Measurements from ENCODE around the gene LYRM4.

The LYRM4 gene

DNA sequence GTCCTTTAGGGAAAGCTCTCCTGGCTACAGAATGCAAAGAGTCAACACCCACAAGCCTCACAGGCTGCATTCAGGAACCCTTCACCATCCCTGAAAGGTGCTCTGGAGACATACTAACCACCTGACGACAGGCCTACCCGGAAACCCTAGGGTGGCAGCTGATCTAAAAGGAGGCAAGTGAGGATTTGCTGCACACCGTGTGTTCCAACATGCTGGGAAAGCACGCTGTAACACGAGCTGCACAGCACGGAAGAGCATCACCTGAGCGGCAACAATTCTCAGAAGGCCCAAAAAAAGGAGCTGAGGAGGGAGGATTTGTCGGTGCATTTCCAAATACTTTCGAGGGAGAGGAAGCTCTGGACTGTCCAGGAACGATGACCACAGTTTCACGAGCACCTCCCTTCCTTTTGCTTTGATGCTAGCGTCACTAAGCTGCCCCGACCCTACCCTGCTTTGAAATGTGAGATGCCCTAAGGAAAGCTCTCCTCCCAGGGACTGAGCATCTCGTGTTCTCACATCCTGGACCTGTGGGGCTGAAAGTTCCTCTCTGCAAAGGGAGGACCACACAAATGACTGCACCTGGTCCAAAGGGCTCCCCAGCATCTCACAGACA lies 88.6 kb downstream of the LYRM4 start:
- DNase-seq, result no peak

- DNase-seq, result no peak
These were observed 93.2 kb downstream of the LYRM4 start for GRCh38 chr6:5167501-5167900.

GRCh38 chr6:5164092-5164491 lies 96.7 kb downstream of the LYRM4 start:
- no peak for DNase-seq

DNA sequence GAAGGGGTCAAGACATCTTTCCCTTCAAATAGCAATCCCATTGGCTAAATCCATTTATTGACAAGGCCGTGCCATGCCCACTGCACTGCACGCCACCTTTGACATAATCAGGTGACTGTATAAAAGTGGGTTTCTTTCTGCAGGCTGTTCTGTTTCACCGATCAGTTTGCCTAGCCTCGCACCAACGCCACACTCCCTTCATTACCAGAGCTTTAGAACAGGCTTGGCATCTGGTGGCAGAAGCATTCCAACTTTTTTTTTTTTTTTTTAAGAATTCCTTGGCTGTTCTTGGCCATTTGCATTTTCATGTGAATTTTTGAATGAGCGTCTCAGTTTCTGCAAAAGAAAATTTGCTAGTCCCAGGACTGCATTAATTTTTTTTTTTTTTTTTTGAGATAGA lies 97.5 kb downstream of the LYRM4 start:
- DNase-seq, result no peak

- DNase-seq, result no peak
These were observed 98.4 kb downstream of the LYRM4 start for GRCh38 chr6:5162355-5162754.

DNA sequence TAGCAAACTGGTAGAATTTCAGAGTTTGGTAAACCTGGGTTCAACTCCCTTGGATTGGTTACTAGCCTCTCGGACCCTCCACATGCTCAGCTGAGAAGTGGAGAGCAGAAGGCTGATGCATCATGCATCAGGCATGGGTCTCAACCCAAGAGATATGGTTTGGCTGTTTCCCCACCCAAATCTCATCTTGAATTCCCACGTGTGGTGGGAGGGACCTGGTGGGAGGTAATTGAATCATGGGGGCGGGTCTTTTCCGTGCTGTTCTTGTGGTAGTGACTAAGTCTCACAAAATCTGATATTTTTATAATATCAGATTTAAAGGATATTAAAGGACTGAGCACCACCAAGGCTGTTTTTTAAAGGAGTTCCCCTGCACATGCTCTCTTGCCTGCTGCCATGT lies 100.5 kb downstream of the LYRM4 start:
- DNase-seq, result no peak

DNA sequence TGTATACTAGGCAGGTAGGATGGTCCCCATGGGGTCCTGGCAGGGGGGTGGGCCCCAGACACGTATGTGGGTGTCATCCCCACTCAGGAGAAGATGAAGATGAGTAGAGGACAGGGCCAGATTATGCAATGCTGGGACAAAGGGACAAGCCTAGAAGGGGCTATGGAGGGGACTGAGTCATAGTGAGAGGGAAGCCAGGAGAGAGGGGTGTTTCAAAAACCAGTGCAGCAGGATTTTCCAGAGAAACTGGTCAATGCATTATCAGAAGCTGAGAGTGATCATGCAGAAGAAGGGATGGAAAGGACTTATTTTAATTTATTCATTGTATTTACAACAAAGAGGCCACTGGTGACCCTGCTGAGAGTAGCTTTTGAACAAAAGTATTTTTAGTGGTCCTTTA lies 101.6 kb downstream of the LYRM4 start:
- no peak for DNase-seq

DNA sequence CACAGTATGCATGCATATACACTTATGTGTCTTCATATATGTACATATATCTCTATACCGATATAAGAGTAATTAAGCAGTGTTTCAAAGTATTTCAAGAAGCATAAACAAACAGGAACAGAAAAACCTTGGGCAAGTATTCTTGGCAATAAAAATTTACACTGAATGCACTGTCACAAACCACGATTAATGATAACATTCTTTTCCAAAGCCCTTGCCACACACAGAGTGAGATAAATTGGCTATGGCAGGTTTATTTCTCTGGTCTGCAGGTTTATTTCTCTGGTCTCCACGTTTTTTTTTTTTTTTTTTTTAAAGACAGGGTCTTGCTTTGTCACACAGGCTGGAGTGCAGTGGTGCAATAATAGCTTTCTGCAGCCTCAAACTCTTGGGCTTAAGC lies 102.6 kb downstream of the LYRM4 start:
- no peak for DNase-seq

DNA sequence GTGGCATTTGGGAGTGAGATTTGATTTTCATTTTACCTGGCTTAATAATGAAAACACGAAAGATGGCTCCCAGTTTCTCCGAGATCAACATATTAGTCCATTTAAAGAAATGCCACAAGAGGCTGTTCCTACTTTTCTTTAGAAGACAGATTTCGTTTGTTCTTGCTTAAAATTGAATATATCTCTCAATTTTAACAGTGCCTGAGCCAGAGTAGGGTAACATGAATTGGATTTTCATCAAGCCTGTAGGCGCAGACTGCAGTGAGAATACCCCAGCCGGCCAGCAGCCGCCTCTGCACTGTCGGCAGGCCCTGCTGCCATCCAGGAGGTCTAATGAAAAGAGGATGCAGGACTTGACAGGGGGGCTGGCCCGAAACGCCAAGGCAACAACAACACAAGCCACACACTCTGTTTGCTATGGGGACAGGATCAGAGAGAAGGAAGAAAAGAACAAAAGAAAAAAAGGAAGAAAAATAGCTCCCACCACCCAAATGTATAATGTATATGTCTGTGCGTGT lies 103.1 kb downstream of the LYRM4 start:
- no peak for DNase-seq

DNA sequence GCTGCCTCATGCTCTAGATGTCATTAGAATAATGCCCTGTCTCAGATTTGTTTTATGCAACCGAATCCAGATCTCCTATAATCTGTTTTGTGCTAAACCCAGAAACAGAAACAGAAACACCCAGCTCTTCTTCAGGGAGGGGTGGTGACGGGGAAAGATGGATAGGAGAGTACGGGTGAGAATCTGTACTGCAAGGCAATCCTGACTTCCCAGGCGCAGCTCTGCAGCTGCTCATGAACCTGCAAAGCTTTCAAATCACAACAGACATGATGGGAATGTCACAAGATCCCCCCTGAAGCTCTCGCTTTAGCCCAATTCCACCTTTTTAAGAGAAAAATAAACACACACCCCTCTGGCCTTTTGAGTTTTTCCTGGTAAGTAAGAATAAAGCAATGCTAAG lies 104.1 kb downstream of the LYRM4 start:
- DNase-seq, result no peak

DNA sequence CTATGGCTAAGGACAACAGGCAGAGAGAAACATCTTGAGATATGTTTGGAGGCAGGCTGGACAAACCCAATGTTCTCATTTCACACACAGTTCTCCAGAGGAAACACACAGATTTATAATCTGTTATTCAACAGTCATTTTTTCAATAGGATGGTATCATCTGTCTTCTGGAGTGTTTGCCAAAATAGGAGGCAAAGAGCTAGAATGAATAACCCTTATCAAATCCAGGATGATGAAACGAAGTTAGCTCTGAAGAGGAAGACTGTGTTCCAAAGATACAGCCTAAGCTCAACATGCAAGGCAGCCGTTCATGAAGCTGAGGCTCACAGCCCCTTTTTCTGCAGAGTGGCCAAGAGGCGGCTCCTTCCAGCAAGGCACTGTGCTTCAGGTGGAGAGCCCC lies 104.8 kb downstream of the LYRM4 start:
- no peak for DNase-seq

DNA sequence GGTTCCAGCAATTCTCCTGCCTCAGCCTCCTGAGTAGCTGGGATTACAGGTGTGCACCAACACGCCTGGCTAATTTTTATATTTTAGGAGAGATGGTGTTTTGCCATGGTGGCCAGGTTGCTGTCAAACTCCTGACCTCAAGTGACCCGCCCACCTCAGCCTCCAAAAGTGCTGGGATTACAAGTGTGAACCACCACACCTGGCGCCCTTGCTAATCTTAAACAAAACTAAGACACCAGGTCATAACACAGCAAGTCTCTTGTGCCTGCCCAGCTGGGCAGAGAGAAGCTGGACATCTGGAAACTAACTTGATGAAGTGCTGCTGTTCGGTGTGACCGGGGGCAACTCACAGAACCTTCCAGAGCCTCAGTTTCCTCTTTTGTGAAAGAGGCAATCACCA lies 107.6 kb downstream of the LYRM4 start:
- DNase-seq, result no peak

- no peak for DNase-seq
These were observed 108.3 kb downstream of the LYRM4 start for GRCh38 chr6:5152460-5152859.

- DNase-seq, result no peak
These were observed 108.8 kb downstream of the LYRM4 start for GRCh38 chr6:5151955-5152401.

- no peak for DNase-seq
These were observed 109.3 kb downstream of the LYRM4 start for GRCh38 chr6:5151360-5151954.

- no peak for DNase-seq
These were observed 110.1 kb downstream of the LYRM4 start for GRCh38 chr6:5150551-5151075.

DNA sequence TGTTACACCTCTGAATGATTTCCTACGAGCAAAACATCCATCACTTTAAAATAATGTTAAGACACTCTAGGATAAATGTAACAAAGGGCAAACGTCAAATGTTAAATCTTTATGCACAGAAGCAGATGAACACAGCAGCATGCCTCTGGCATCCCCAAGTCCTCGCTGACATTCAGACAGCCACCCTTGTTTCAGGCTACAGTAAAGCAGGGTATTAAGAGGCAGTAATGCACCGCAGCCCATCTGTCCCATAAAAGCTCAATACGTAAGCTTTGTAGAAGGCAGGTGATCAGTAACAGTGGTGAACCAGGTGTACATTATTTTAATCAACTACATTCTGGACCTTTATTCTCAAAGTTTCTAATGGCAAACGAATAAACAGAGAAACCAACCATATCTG lies 110.9 kb downstream of the LYRM4 start:
- no peak for DNase-seq

DNA sequence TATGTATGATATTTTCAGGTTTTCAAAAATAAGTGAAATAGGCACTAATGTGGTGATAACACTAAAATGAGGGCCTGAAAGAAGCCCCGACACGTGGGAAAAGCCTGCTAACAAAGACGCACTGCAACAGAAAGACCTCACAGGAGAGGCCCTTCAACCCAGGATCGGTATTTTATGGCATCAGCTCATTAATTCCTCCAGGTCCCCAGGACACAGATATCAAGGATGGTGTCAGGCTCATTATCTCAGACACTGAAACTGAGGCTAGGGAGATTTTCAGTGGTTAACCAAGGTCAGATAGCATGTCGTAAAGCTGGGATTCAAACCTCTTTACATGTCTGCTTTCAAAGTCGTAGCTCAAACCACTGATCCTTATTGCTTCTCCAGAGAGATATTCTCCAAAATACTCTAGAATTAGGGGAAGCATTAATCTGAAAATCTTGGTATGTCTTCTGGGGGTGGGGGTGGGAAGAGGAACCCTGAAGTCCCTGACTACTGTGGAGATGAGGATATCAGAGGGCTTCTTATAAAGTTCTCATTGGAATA lies 111.5 kb downstream of the LYRM4 start:
- DNase-seq, result no peak

DNA sequence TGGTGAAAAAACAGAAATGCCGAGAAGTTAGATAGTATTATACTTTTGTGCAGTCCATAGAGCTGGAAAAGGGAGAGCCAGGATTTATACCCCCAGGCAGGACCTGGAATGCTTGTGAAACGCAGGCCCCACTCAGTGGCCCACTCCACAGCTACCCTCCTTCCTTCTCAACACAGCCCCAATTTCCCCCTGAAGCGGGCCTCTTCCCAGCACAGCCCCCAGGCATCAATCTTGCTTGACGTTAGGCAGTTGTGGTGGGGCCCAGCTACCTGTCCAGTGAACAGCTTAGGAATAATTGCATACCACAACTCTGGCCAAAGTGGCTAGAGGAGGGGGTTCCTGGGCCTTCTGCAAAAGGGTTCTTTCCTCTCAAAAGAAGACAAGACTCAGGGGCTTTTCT lies 114.4 kb downstream of the LYRM4 start:
- no peak for DNase-seq

- peak; percentile 32 for DNase-seq
These were observed 117.0 kb downstream of the LYRM4 start for GRCh38 chr6:5143634-5144311.

GRCh38 chr6:5142915-5143314 lies 117.8 kb downstream of the LYRM4 start:
- no peak for DNase-seq

GRCh38 chr6:5142131-5142530 lies 118.6 kb downstream of the LYRM4 start:
- DNase-seq, result no peak

- no peak for DNase-seq
These were observed 119.7 kb downstream of the LYRM4 start for GRCh38 chr6:5141046-5141445.
